Measurements from ENCODE around the gene RAPGEF6. TPM values are rescaled to one million over a fixed set of nuclear protein-coding genes. Genes with fewer than 3 reads are reported as not detected.

Gene RAPGEF6
- total and polyA plus RNA-seq, 12 donors = 1.5 to 16.3 (median 10.9) TPM

GRCh38 chr5:131608597-131608996, 26.4 kb downstream of the RAPGEF6 start:
- H3K27me3 ChIP-seq = no peaks in the 10 kb centered on the region
- intact Hi-C loops (cut with DNase I) = no loop called here
- 89% methylated on average over 5 of the region's 5 CpGs for WGBS, 2 donors
- peaks cover 0 to 7% (median 0%) of the 10 kb centered on the region in 9 donors for H3K36me3 ChIP-seq
- DNase-seq = no peak
- H3K4me3 ChIP-seq = no peak overlapping the region
- no peak for ATAC-seq
- peaks cover 0 to 41% (median 29%) of the 10 kb centered on the region in 9 donors for H3K4me1 ChIP-seq
- no peak overlapping the region for H3K27ac ChIP-seq
- TF ChIP-seq, protein P1, sequence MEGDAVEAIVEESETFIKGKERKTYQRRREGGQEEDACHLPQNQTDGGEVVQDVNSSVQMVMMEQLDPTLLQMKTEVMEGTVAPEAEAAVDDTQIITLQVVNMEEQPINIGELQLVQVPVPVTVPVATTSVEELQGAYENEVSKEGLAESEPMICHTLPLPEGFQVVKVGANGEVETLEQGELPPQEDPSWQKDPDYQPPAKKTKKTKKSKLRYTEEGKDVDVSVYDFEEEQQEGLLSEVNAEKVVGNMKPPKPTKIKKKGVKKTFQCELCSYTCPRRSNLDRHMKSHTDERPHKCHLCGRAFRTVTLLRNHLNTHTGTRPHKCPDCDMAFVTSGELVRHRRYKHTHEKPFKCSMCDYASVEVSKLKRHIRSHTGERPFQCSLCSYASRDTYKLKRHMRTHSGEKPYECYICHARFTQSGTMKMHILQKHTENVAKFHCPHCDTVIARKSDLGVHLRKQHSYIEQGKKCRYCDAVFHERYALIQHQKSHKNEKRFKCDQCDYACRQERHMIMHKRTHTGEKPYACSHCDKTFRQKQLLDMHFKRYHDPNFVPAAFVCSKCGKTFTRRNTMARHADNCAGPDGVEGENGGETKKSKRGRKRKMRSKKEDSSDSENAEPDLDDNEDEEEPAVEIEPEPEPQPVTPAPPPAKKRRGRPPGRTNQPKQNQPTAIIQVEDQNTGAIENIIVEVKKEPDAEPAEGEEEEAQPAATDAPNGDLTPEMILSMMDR (IDR thresholded peaks at IDR 0.05) = no peak
- no peaks in the 10 kb centered on the region for H3K9me3 ChIP-seq

DNA sequence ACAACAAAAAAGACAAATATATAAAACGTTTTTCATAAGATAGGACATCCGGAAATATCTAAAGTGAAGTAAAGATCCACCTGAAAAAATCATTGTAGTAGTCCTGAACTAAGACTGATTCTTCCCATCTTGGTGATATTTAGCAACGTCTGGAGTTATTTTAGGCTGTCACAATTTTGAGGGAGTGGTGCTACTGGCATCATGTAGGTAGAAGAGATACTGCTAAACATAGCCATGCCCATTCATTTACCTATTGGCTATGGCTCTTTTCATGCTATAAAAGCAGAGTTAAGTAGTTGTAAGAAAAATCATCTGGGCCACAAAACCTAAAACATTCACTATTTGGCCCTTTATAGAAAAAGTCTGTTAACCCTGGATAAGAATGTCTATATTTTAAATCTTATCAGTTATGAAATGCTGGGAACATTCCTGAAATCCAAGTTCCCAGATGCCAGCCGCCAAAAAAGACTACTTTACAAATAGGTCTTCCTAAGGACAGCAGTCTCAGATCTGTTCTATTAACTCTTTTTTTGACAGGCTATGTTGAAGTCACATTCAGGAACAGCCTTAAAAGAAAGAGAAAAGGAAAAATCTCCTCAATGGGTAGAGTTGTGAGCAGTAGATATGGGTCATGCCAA, 27.0 kb downstream of the RAPGEF6 start:
- DNase-seq (no peak), ATAC-seq (no peak)
- Histone ChIP-seq H3K27ac (no peak overlapping the region), H3K36me3 (peaks cover 0 to 8% (median 0%) of the 10 kb centered on the region in 9 donors), H3K4me3 (no peak overlapping the region), H3K4me1 (peaks cover 0 to 41% (median 29%) of the 10 kb centered on the region in 9 donors), H3K9me3 (no peaks in the 10 kb centered on the region), H3K27me3 (no peaks in the 10 kb centered on the region)
- TF ChIP-seq, protein P1 (IDR thresholded peaks at IDR 0.05) = no peak
- intact Hi-C loops (cut with DNase I) = no loop called here
- WGBS, 2 donors = 47 to 52% methylated on average over 4 of the region's 4 CpGs

GRCh38 chr5:131607418-131607817, 27.6 kb downstream of the RAPGEF6 start:
- intact Hi-C loops (cut with DNase I) = no loop called here
- TF ChIP-seq, protein P1 (IDR thresholded peaks at IDR 0.05) = no peak

DNA sequence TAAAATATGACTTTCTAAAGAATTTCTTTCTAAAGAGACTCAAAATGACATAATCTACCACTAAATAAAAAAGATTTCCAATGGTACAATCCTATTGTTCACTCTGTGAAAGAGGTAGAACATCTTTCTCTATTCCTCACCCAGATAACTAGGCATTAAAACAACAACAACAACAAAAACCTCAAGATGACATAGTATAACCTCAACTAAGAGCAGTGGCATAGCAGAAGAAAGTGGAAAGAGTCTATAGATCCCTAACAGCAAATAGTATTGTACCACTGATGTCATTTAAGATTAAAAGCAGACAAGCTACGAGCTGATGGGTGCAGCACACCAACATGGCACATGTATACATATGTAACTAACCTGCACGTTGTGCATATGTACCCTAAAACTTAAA, 29.9 kb downstream of the RAPGEF6 start:
- 89 to 94% methylated on average over 2 of the region's 2 CpGs for WGBS, 2 donors
- H3K27ac ChIP-seq = no peak overlapping the region
- H3K4me1 ChIP-seq = peaks cover 0 to 38% (median 29%) of the 10 kb centered on the region in 9 donors
- no peak overlapping the region for H3K4me3 ChIP-seq
- H3K27me3 ChIP-seq = no peaks in the 10 kb centered on the region
- DNase-seq = no peak
- peaks cover 0 to 25% (median 6%) of the 10 kb centered on the region in 9 donors for H3K36me3 ChIP-seq
- ATAC-seq = no peak
- intact Hi-C loops (cut with DNase I) = no loop called here
- TF ChIP-seq, protein P1 (IDR thresholded peaks at IDR 0.05) = no peak
- no peaks in the 10 kb centered on the region for H3K9me3 ChIP-seq

More at GRCh38 chr5:131607418-131607817, 27.6 kb downstream of the RAPGEF6 start:
- H3K27me3 ChIP-seq = no peaks in the 10 kb centered on the region
- no peak overlapping the region for H3K27ac ChIP-seq
- WGBS, 2 donors = 72 to 74% methylated on average over 4 of the region's 4 CpGs
- no peak for DNase-seq
- ATAC-seq = no peak
- no peak overlapping the region for H3K4me3 ChIP-seq
- no peaks in the 10 kb centered on the region for H3K9me3 ChIP-seq
- peaks cover 0 to 41% (median 29%) of the 10 kb centered on the region in 9 donors for H3K4me1 ChIP-seq
- H3K36me3 ChIP-seq = peaks cover 0 to 14% (median 2%) of the 10 kb centered on the region in 9 donors

Data from heart right ventricle (tissue), 16 donors.